SKM-1 (cell line): Measurements from ENCODE around the gene HBS1L.

Experiments used
- DNase-seq: peaks from one replicate; lab custom pipeline; 2025; ENCODE audit not compliant: unreplicated experiment; lab: John Stamatoyannopoulos, UW

Gene HBS1L

GRCh38 chr6:135054569-135055498, at the start of gene HBS1L:
TSS of gene HBS1L (minus strand) at chr6:135054822. CDS start at chr6:135054691, 131 bp downstream.
- DNase-seq, result peak; percentile 90

DNA sequence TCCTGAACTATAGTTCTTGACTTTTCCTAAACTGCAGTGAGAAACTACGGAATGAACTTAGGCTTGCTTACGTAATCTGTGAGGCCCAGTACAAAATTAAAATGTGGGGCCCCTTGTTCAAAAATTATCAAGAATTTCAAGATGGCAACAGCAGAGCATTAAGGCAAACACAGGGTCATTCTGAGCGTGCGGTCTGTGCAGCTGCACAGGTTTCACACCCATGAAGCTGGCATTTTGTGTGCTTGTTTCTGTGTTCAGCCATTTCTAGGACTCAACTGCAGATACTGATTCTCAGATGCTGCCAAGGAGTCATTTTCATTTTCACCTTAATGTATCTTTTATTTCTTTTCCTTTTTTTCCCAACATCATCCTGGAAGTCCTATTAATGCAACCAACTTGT, 49.6 kb upstream of the HBS1L start:
- no peak for DNase-seq

DNA sequence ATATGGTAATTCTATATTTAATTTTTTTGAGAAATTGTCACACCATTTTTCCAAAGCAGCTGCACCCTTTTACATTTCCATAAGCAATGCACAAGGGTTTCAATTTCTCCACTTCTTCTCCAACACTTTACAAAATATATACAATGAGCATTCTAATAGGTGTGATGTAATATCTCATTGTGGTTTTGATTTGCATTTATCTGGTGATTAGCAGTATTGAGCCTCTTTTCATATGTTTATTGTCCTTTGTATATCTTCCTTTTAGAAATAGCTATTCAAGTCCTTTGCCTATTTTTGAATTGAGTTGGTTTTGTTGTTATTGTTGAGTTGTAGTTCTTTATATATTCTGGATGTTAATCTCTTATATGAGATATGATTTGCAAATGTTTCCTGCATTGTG, 47.6 kb upstream of the HBS1L start:
- DNase-seq, result no peak

DNA sequence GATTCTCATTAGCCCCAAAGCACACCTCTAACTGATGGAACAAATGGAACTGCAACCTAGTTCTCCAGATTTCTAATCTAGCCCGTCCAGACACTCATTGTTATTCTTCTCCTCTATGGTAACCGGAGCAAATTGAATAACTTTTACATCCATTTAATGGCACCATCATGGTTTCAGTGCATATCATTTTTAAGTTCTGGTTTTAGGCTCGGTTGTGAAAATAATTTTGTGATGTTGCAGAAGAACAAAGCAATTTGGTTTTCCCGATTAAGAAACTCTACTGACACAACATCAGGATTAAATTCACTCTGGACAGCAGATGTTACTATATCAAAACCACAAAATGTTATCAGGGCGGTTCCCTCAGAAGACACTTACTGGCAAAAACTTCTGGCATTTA, 42.5 kb upstream of the HBS1L start:
- DNase-seq, result no peak

GRCh38 chr6:135096403-135097130, 41.9 kb upstream of the HBS1L start:
- no peak for DNase-seq

DNA sequence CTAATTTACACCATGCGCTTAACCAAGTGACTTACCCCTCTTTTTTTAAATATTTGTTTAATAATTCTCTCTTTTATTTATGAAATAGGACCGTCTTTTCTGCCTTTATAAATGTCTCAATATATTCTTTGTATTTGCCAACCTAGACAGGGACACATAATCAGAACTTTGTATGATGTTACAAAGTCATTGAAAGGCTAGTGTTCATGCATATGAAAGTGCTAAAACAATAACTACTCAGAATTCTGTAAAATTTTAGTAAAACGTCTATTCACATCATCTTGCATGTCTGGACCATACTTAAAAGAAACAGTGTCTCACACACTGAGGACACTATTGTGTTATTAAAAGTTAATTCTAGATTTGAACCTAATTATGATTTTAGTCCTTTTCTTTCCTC, 41.1 kb upstream of the HBS1L start:
- DNase-seq, result no peak

DNA sequence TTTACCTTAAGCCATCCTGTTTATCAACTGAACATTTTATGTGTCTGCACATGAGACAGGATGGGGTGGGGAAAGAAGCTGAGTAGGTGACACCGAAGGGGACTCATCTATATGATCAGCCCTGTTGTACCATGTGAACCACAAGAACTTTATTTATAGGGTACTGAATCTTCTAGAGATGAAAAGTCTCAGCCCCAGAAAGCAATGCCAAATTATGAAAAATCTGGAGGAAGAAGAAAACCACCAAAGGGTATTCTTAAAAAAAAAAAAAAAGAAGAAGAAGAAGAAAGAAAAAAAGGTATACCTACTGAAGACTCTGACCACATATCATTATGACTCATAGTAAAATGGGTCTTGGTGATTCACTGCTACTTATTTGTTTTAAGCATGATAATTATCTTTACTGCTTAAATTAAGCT, 39.8 kb upstream of the HBS1L start:
- DNase-seq, result no peak

- DNase-seq, result no peak
Observed at GRCh38 chr6:135093578-135093977, 39.0 kb upstream of the HBS1L start.

GRCh38 chr6:135092724-135093123, 38.1 kb upstream of the HBS1L start:
- DNase-seq, result no peak

- DNase-seq, result no peak
Observed at GRCh38 chr6:135090819-135091218, 36.2 kb upstream of the HBS1L start.

DNA sequence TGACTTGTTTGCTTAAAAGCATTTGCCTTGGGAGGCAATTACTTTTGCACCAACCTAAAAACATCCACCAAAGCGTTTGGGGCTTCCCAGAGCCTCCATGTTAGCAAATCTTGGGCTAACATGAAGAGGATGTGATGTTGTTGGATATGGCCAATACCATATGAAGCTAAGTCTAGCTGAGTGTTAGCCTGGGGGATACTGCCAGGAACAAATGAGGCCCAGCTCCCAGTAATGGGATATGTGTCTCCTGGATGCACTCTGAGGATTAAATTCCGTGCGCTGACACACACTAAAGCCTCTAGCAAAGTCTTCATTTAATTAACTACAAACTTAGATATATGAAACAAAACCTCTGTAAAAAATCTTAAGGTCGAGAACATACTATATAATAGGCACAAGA, 35.3 kb upstream of the HBS1L start:
- no peak for DNase-seq

DNA sequence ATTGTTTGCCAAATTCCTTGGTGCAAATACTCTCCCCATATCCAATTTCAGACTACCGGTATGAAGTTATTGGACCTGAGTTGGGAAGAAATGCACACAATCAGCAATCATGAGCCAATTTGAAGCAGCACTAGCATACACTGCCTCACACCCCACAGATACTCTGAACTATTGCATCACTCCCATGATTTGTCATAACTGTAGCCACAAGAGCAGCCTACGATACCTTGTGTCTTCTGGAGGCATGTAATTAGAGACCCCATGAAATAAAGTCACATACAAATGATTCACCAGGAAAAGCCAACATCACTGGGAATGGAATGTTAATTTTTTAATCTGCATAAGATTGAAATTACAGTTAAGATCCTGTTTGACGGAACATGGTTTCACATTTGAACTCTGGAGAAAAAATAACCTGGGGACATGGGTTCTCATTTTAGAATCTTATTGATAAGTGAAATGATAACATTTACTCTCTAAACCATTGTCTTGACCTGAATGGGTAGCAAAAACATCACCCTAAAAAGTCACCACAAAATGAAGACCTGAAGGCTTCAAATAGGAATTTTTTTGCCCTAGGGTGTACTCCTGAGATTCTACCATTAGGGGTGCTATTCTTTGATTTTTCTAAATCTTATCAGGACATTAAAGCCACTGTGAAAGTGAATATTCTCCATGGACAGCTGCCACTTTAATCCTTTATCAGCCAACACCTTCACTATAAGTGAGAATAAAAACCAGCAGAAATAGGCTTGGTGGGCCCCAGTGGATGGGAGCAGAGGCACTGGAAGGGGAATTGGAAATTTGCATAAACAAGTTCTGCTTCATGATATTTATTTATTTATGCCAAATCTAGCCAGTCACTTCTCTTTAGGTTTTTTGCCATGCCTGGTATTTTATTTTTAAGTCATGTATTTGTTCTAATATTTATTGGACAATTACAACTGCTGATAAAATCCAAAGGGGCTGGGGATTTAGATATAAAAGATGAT, 34.5 kb upstream of the HBS1L start:
- DNase-seq, result peak; percentile 57

DNA sequence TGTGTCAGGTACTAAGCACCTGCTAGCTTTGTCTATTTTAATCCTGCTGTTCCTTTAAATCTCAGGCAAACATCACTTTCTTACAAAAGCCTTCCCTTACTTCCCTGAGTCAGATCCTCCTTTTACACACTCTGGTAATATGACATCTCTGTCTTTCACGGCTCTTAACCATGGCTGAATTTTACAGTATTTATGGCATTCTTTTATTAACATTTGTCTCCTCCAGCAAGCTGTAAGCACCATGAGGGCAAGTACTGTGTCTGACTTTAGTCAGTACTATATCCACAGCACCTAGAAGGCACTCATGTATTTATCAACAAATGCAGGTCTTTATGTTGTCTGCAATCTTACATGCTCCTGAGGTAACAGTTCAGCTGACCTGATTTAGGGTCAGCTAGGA, 33.7 kb upstream of the HBS1L start:
- no peak for DNase-seq

GRCh38 chr6:135087803-135088202, 33.2 kb upstream of the HBS1L start:
- DNase-seq, result no peak

- DNase-seq, result no peak
Observed at GRCh38 chr6:135087403-135087802, 32.8 kb upstream of the HBS1L start.

GRCh38 chr6:135086414-135086764, 31.8 kb upstream of the HBS1L start:
- DNase-seq, result no peak

- no peak for DNase-seq
Observed at GRCh38 chr6:135085700-135086413, 31.2 kb upstream of the HBS1L start.

GRCh38 chr6:135084916-135085269, 30.3 kb upstream of the HBS1L start:
- no peak for DNase-seq

GRCh38 chr6:135084001-135084915, 29.6 kb upstream of the HBS1L start:
- no peak for DNase-seq
